Common myeloid progenitor, CD34-positive (primary cell): Measurements from ENCODE around the gene PRKCH.

Experiments
- CTCF ChIA-PET: fragments of 350-600 bp; sonication (Branson Sonifier 250); formaldehyde crosslinking; loops from one replicate; lab custom pipeline; 2021; ENCODE audit warnings: antibody characterized with exemption; lab: Charles Lee
- POLR2A ChIA-PET: fragments of 350-600 bp; sonication (Branson Sonifier 250); formaldehyde crosslinking; loops from one replicate; lab custom pipeline; 2021; ENCODE audit warnings: antibody characterized with exemption; lab: Charles Lee
- DNase-seq, 3 donors: peaks; one replicate each; pipeline versions ENCODE4 v3.0.0 to v3.0.0-alpha.2; 2013
- H3K27ac ChIP-seq, 2 experiments: 1 replicate in 1 of 2; 2 replicates in 1 of 2; pipeline ENCODE4 v1.7.0; 2013; ENCODE audit warnings: inconsistent platforms in 2 of 2, low read length in 2 of 2, mild to moderate bottlenecking in 2 of 2, low read depth in 1 of 2, moderate library complexity in 1 of 2; ENCODE audit not compliant: severe bottlenecking in 2 of 2, insufficient read depth in 1 of 2, poor library complexity in 1 of 2
- H3K27me3 ChIP-seq, 5 experiments: replicated peaks in 2 of 5; 1 replicate in 3 of 5; 2 replicates in 2 of 5; pipeline versions ENCODE4 v1.6.1 to v1.7.0; 2013; ENCODE audit warnings: low read length in 4 of 5, mild to moderate bottlenecking in 2 of 5, moderate library complexity in 2 of 5, inconsistent platforms in 1 of 5; ENCODE audit not compliant: insufficient read depth in 5 of 5, control insufficient read depth in 4 of 5
- H3K36me3 ChIP-seq, 4 experiments: 1 replicate in 2 of 4; 2 replicates in 2 of 4; pipeline versions ENCODE4 v1.6.1 to v1.7.0; 2013; ENCODE audit warnings: low read length in 3 of 4, control low read depth in 1 of 4, mild to moderate bottlenecking in 1 of 4; ENCODE audit not compliant: control insufficient read depth in 4 of 4, insufficient read depth in 4 of 4
- H3K4me1 ChIP-seq, 4 experiments: 1 replicate in 3 of 4; 2 replicates in 1 of 4; pipeline versions ENCODE4 v1.6.1 to v1.7.1; 2013; ENCODE audit warnings: low read length in 3 of 4, mild to moderate bottlenecking in 3 of 4, control low read depth in 1 of 4, inconsistent platforms in 1 of 4, moderate library complexity in 1 of 4; ENCODE audit not compliant: control insufficient read depth in 4 of 4, insufficient read depth in 4 of 4; ENCODE audit errors: control extremely low read depth in 1 of 4
- H3K4me3 ChIP-seq, 7 experiments: 1 replicate in 4 of 7; 2 replicates in 3 of 7; pipeline versions ENCODE4 v1.5.1 to v1.7.0; 2013; ENCODE audit warnings: mild to moderate bottlenecking in 7 of 7, low read length in 6 of 7, moderate library complexity in 6 of 7, inconsistent platforms in 2 of 7, low read depth in 2 of 7, control low read depth in 1 of 7; ENCODE audit not compliant: insufficient read depth in 4 of 7, control insufficient read depth in 1 of 7; ENCODE audit errors: extremely low read depth in 1 of 7
- H3K9me3 ChIP-seq, 5 experiments: 1 replicate in 4 of 5; 2 replicates in 1 of 5; pipeline versions ENCODE4 v1.6.1 to v1.7.1; 2013; ENCODE audit warnings: low read length in 4 of 5, mild to moderate bottlenecking in 2 of 5, inconsistent platforms in 1 of 5, low read depth in 1 of 5, moderate library complexity in 1 of 5; ENCODE audit not compliant: control insufficient read depth in 4 of 5, insufficient read depth in 2 of 5; ENCODE audit errors: control extremely low read depth in 1 of 5
- WGBS: methylation state at CpG from one replicate; pipeline ENCODE4 v1.1.5; 2013; ENCODE audit not compliant: insufficient coverage; 5-methylcytosine and 5-hydroxymethylcytosine counted together

PRKCH gene

GRCh38 chr14:61395115-61395725 is 73.8 kb downstream of the PRKCH start:
- no peak overlapping the region for H3K27ac ChIP-seq
- no peaks in the 10 kb centered on the region for H3K27me3 ChIP-seq
- H3K4me3 ChIP-seq = no peak overlapping the region
- ChIA-PET CTCF (interaction anchor here (0.7 to 1.8 kb wide), 10 partner anchors 13 to 99 kb away, joined by 3 to 7 read pairs (median 4); partner anchors contain the start of gene PRKCH), POLR2A (interaction anchor here (0.6 kb wide), 1 partner anchor 466 kb away, joined by 3 read pairs; no protein-coding TSS in a partner anchor)
- no peak for DNase-seq
- 89% methylated on average over 1 of the region's 6 CpGs for WGBS
- H3K4me1 ChIP-seq = peaks cover 7 to 29% (median 11%) of the 10 kb centered on the region in 4 experiments
- peaks cover 0 to 4% (median 0%) of the 10 kb centered on the region in 4 experiments for H3K36me3 ChIP-seq
- H3K9me3 ChIP-seq = no peaks in the 10 kb centered on the region

- no peak overlapping the region for H3K27ac ChIP-seq
- WGBS = 100% methylated on average over 1 of the region's 1 CpG
These were observed 74.9 kb downstream of the PRKCH start for GRCh38 chr14:61396279-61396678.

DNA sequence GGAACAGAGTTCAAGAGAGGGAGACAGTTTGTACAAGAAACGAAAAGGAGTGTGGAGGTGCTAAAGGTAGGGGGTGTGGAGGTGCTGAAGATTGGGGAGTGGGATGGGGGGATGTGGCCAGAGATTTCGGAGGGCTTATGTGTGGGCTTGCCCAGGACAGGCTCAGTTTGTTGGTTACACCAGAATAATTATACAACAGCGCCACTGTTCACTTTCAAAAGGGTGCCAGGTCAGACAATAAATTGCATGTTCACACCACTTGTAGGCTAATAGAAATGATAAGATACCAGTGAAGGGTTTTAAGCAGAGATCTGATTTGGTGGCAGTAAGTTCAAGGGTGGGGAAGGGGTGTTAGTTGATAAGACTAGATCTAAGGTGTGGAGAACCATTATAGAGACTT is 75.3 kb downstream of the PRKCH start:
- Histone ChIP-seq H3K27ac (no peak overlapping the region), H3K9me3 (no peaks in the 10 kb centered on the region), H3K36me3 (peaks cover 0 to 4% (median 0%) of the 10 kb centered on the region in 4 experiments), H3K4me1 (peaks cover 2 to 18% (median 7%) of the 10 kb centered on the region in 4 experiments), H3K27me3 (no peaks in the 10 kb centered on the region), H3K4me3 (no peak overlapping the region)
- WGBS = 87% methylated on average over 3 of the region's 3 CpGs
- ChIA-PET CTCF (interaction anchor here (1.1 kb wide), 1 partner anchor 14 kb away, joined by 4 read pairs; no protein-coding TSS in a partner anchor), POLR2A (no interaction called here)
- no peak for DNase-seq

More at GRCh38 chr14:61396279-61396678, 74.9 kb downstream of the PRKCH start:
- ChIA-PET POLR2A (no interaction called here), CTCF (interaction anchor here (1.1 to 1.7 kb wide), 4 partner anchors 14 to 100 kb away, joined by 3 to 4 read pairs (median 4); no protein-coding TSS in a partner anchor)
- Histone ChIP-seq H3K4me3 (no peak overlapping the region), H3K4me1 (peaks cover 2 to 18% (median 7%) of the 10 kb centered on the region in 4 experiments), H3K9me3 (no peaks in the 10 kb centered on the region), H3K27me3 (no peaks in the 10 kb centered on the region), H3K36me3 (peaks cover 0 to 4% (median 0%) of the 10 kb centered on the region in 4 experiments)
- DNase-seq = no peak

- 90% methylated on average over 2 of the region's 3 CpGs for WGBS
- ChIA-PET POLR2A (no interaction called here), CTCF (no interaction called here)
- Histone ChIP-seq H3K4me1 (peaks cover 2 to 18% (median 7%) of the 10 kb centered on the region in 4 experiments), H3K4me3 (no peak overlapping the region), H3K36me3 (peaks cover 0 to 2% (median 0%) of the 10 kb centered on the region in 4 experiments), H3K27ac (no peak overlapping the region), H3K9me3 (no peaks in the 10 kb centered on the region), H3K27me3 (no peaks in the 10 kb centered on the region)
- DNase-seq = no peak
These were observed 76.2 kb downstream of the PRKCH start for GRCh38 chr14:61397615-61398014.

- CTCF ChIA-PET = no interaction called here
- DNase-seq = no peak
- no peak overlapping the region for H3K4me3 ChIP-seq
- H3K27ac ChIP-seq = no peak overlapping the region
- no peaks in the 10 kb centered on the region for H3K9me3 ChIP-seq
- peaks cover 2 to 20% (median 8%) of the 10 kb centered on the region in 4 experiments for H3K4me1 ChIP-seq
- WGBS = 100% methylated on average over 2 of the region's 2 CpGs
- H3K27me3 ChIP-seq = no peaks in the 10 kb centered on the region
- H3K36me3 ChIP-seq = peaks cover 0 to 2% (median 0%) of the 10 kb centered on the region in 4 experiments
- POLR2A ChIA-PET = no interaction called here
These were observed 76.8 kb downstream of the PRKCH start for GRCh38 chr14:61398221-61398620.

DNA sequence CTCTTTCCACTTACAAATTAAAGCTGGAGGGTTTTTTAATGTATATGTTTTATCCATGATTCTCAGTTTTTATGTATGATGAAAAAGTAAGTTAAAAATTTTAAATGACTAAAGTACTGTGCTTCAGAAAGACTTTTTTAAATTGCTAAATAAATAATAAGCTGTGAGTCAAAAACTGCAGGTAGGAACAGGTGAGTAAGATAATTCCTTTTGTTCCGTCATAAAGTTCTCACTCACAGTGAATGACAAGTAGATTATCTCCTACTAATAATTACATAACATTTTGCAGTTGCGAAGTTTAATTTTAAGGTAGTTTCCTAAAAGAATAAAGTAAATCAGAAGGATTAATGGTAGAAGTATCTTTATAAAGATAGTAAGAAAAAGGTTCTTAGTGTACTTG is 78.0 kb downstream of the PRKCH start:
- H3K9me3 ChIP-seq = no peaks in the 10 kb centered on the region
- H3K27me3 ChIP-seq = no peaks in the 10 kb centered on the region
- H3K4me3 ChIP-seq = no peak overlapping the region
- peaks cover 0 to 2% (median 0%) of the 10 kb centered on the region in 4 experiments for H3K36me3 ChIP-seq
- ChIA-PET POLR2A (no interaction called here), CTCF (interaction anchor here (1.0 to 1.7 kb wide), 4 partner anchors 9 to 130 kb away, joined by 3 to 6 read pairs (median 4); no protein-coding TSS in a partner anchor)
- DNase-seq = no peak
- peaks cover 10 to 28% (median 15%) of the 10 kb centered on the region in 4 experiments for H3K4me1 ChIP-seq
- H3K27ac ChIP-seq = no peak overlapping the region
- no CpG with 5 or more reads among the region's 2 CpGs for WGBS

DNA sequence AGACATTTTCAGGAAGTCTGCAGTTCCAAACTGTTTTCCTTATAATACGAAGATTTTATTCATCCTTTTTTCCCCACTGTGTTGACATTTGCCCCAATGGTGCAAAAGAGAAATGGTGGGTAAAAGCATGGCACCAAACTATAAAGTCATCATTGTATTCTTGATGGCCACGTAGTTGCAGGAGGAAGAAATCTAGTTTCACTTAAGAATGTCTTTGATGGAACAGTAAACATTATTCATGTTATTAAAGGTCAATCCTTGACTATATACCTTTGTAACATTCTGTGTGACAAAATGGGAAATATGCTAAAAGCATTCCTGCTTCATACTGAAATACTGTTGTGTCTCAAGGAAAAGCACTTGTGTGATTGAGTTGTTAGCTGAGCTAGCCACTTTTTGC is 80.1 kb downstream of the PRKCH start:
- no peaks in the 10 kb centered on the region for H3K36me3 ChIP-seq
- no peaks in the 10 kb centered on the region for H3K27me3 ChIP-seq
- H3K4me3 ChIP-seq = no peak overlapping the region
- POLR2A ChIA-PET = no interaction called here
- no CpG with 5 or more reads among the region's 2 CpGs for WGBS
- no peak for DNase-seq
- no peaks in the 10 kb centered on the region for H3K9me3 ChIP-seq
- H3K27ac ChIP-seq = no peak overlapping the region
- CTCF ChIA-PET = no interaction called here
- H3K4me1 ChIP-seq = peaks cover 11 to 28% (median 15%) of the 10 kb centered on the region in 4 experiments
